SKM-1 treated with dmso at 0.1 percent for 144 hours (cell line): ENCODE measurements around the gene TRPM6.

Experiments
- DNase-seq: peaks from one replicate; lab custom pipeline; 2025; ENCODE audit not compliant: unreplicated experiment; lab: John Stamatoyannopoulos, UW

The TRPM6 gene

DNA sequence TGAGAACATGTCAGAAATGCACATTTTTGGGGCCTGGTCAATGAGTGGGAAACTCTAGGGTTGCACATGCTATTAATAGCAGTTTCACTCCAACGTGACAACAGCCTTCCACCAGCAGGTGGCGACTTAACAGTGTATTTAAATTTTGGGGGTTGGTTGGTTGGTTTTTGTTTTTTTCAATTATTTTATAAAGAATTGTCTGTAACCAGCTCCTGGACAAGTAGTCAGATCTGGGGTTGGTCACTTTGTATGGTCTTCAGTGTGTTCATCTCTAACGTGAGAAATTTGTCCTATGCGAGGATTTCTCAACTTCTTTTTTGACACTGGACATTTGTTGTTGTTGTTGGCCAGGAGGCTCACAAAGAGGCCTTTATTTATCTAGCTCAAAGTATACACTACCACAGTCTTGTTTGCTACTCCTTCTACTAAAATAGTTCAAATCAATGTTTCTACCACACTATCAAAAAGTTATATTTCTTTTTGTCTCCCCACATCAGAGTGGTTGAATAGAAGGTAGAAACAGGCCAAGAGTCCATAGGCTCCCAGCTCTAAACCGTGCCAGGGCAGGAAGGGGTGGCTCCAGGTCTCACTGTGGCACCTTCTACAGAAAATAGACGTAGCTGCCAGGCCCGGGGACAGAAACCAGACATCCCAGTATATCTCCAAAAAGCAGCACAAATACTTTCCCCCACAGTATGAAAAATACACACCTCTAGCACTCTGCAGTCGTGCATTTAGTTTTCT, 110.4 kb downstream of the TRPM6 start:
- DNase-seq: no peak

- no peak for DNase-seq
These were observed 112.3 kb downstream of the TRPM6 start for GRCh38 chr9:74775396-74775795.

DNA sequence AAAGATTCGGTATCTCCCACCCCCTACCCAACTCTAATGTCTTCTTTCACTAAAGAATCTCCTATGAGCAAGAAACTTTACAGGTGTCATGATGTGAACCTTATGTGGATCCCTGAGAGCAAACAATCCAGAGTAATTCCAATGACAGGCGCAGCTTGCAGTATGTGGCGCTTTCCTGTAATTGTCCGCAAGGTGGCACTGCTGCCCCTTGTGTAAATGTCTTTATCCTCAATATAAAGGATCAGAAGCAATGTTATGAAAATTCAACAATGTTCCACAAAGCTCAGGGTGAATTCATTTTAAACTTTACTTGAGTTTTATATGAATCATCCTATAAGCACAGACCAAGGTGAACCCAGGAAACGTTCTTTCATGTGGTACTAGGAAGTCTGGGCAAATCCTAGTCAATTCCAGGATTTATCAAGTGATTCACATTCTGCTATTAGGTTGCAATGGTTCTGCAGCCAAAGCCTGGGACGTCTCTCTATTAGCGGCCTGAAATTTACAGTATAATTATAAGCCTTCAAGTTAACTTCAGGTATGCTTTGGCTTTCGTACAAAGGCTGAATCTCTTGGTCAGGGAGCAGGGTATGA, 113.7 kb downstream of the TRPM6 start:
- no peak for DNase-seq

DNA sequence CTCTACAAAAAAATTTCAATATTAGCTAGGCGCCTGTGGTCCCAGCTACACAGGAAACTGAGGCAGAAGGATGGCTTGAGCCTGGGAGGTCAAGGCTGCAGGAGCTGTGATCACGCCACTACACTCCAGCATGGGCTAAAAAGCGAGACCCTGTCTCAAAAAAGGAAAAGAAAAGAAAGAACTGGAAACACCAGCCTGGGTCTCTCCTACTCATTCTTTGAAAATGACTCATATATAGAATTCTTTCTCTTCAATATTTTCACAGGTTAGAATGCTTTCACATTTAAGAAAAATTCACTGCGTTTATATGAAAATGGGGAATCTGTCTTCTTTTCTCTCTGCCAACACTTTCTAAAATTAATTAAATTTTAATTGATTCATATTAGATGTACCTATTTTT, 115.6 kb downstream of the TRPM6 start:
- DNase-seq: no peak

- DNase-seq: no peak
These were observed 116.0 kb downstream of the TRPM6 start for GRCh38 chr9:74771672-74772071.

DNA sequence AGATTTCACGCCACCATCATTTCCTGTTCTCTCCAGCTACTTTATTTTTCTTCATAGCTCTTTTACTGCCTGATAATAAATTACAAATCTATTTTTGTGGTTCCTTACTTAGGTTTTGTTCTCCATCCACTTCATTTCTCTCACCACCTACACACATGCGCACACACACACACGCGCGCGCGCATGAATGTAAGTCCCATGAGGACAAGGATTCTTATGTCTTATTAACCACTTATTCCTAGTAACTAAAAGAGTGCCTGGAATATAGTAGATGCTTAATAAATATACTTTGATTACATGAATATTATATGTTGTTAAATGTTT, 116.5 kb downstream of the TRPM6 start:
- no peak for DNase-seq

DNA sequence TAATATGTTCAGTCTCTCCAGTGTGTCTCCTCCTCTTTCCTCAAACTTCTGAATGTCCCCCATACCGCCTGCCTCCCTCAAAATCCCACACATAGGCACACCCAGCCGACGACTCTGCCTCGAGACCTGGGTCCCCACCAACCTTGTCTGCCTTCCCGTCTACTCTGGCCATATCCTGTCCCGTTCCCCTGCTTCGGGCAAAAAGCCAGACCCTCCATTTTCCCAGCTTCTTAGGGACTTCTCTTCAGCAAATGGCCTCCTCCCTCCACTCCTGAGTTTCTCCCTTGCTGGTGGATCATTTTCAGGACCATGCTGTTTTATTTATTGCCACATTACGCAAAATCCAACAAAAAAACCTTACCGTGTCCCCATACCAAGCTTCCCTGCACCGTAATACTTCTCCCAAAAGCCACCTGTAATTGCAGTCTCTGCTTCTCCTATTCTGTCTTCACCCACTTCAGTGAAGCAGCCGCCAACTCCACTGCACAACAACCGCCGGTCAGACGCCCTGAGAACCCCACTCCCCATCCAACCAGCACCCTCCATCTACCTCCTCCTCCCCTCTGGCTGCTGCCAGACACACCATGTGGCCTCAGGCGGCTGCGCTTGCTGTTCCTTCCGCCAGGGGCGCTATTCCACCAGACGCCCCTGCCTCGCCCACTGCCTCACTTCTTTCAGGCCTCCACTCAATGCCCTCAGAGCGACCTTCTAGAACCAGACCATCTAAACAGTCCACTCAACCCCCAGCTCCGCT, 117.0 kb downstream of the TRPM6 start:
- DNase-seq: peak; percentile 2

GRCh38 chr9:74765481-74765971, 122.2 kb downstream of the TRPM6 start:
- no peak for DNase-seq

DNA sequence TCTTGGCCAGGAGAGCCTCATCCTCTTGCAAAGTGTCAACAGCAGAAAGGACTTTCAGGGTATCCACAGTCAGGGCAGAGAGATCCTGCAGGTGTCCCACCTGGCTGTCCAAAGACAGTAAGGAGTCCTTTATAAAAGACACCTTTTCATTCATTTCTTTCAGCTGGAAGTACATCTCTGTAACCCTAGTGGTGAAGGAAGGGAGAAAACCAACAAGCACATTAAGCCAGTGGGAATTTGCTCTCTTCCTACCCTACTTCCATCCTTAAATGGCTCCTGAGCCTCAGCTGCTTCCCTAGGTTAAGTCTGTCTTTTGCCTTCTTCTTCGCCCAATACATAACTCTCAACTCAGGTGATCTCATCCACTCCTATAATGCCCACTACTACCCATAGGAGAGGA, 124.8 kb downstream of the TRPM6 start:
- no peak for DNase-seq

- no peak for DNase-seq
These were observed 127.6 kb downstream of the TRPM6 start for GRCh38 chr9:74760031-74760700.

GRCh38 chr9:74755999-74756398, 131.7 kb downstream of the TRPM6 start:
- no peak for DNase-seq

GRCh38 chr9:74755355-74755754, 132.4 kb downstream of the TRPM6 start:
- no peak for DNase-seq

GRCh38 chr9:74753650-74754049, 134.1 kb downstream of the TRPM6 start:
- no peak for DNase-seq

- DNase-seq: no peak
These were observed 138.8 kb downstream of the TRPM6 start for GRCh38 chr9:74748966-74749365.

DNA sequence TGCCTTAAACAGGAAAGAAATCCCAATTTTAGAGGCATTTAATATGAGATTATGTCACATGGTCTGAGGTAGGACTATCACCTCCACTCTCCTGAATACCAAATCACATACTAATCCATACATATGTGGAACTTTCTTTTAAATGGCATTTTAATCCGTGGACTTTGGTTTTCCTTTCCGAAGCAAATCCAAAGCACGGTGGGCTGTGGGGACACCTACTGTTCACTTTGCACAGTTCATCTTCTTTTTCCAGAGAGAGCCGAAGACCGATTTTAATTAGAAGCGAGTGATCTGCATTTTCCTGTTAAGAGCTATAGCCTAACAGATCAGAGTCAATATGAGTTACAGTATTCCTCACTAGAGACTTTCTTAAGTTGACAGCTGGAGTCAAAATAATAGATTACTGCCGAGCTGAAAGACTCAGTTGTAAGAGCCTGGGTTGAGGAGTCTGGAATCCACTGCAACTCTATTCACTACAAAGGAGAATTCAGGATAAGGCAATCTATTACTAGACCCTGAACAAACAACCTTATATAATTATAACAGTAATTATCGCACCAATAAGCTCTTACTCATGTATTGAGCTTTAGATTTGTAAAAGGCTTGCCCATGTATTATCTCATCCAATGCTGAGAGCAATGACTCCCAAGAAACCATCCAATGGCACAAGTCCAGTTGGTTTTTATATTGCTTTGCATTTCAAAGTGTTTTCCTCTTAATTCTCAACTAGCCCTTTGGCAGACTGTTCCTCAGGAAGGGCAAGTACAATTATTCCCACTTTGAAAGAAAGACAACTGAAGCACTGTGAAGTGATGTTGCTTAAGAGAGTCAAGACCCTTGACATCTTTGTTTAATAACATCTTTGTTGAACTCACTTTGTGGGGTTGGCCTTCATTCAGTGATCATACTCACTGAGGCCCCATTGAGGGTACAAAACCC, 144.7 kb downstream of the TRPM6 start:
- no peak for DNase-seq

- DNase-seq: no peak
These were observed 145.4 kb downstream of the TRPM6 start for GRCh38 chr9:74742191-74742790.

GRCh38 chr9:74736646-74737045, 151.1 kb downstream of the TRPM6 start:
- DNase-seq: no peak

DNA sequence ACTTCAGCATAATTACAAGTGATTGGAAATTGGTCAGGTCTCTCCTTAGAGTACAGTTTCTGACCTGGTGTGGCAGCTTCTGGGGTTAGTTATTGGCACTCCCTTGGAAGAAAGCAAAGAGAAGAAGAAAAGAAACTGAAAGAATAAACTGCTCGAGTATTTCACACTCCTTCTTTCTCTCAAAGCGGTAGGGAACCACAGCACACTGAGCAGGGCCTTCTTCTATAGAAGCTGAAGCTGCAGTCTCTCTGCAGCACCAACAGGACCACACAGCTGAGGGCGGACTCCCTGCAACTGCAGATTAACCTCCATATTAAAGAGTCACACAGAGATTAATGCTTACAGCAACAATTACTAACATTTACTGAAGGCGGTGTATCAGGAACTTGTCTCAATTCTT, 152.0 kb downstream of the TRPM6 start:
- no peak for DNase-seq

- no peak for DNase-seq
These were observed 158.5 kb downstream of the TRPM6 start for GRCh38 chr9:74729136-74729695.

- no peak for DNase-seq
These were observed 159.5 kb downstream of the TRPM6 start for GRCh38 chr9:74728176-74728575.
